ENCODE results near the gene HLA-B.

The HLA-B gene

GRCh38 chr6:31308050-31308844 is 48.7 kb downstream of the HLA-B start:
- H3K27ac ChIP-seq = no peak overlapping the region
- peak overlapping the region; percentile 28 for H3K4me3 ChIP-seq
- TF ChIP-seq FOXP2 (optimal IDR thresholded peaks at IDR 0.05; ENCODE audit: control extremely low read depth, extremely low read length, insufficient read depth) = no peak
- TF ChIP-seq EZH2 (IDR thresholded peaks at IDR 0.05) = no peak
- TF ChIP-seq POLR2AphosphoS5 (IDR thresholded peaks at IDR 0.05; ENCODE audit: borderline replicate concordance, low read depth, low read length) = no peak
- H3K9ac ChIP-seq (ENCODE audit: insufficient read length) = no peak overlapping the region
- H3K9me3 ChIP-seq (ENCODE audit: low read depth, low read length) = no peaks in the 10 kb centered on the region
- no peak for DNase-seq (ENCODE audit: low read depth, low spot score)
- H3K36me3 ChIP-seq (ENCODE audit: insufficient read depth, low read length) = no peaks in the 10 kb centered on the region

GRCh38 chr6:31307669-31308049 is 49.3 kb downstream of the HLA-B start:
- H3K4me3 ChIP-seq = no peak overlapping the region
- no peak for DNase-seq (ENCODE audit: low read depth, low spot score)
- no peak for TF ChIP-seq FOXP2 (optimal IDR thresholded peaks at IDR 0.05; ENCODE audit: control extremely low read depth, extremely low read length, insufficient read depth)
- TF ChIP-seq POLR2AphosphoS5 (IDR thresholded peaks at IDR 0.05; ENCODE audit: borderline replicate concordance, low read depth, low read length) = no peak
- H3K27ac ChIP-seq = no peak overlapping the region
- no peaks in the 10 kb centered on the region for H3K9me3 ChIP-seq (ENCODE audit: low read depth, low read length)
- no peak overlapping the region for H3K9ac ChIP-seq (ENCODE audit: insufficient read length)
- no peaks in the 10 kb centered on the region for H3K36me3 ChIP-seq (ENCODE audit: insufficient read depth, low read length)

- Histone ChIP-seq H3K9ac (ENCODE audit: insufficient read length) (no peak overlapping the region), H3K27ac (no peak overlapping the region), H3K9me3 (ENCODE audit: low read depth, low read length) (no peaks in the 10 kb centered on the region), H3K36me3 (ENCODE audit: insufficient read depth, low read length) (no peaks in the 10 kb centered on the region), H3K4me3 (no peak overlapping the region)
- DNase-seq (ENCODE audit: low read depth, low spot score) = no peak
- no peak for TF ChIP-seq EZH2 (IDR thresholded peaks at IDR 0.05)
- no peak for TF ChIP-seq FOXP2 (optimal IDR thresholded peaks at IDR 0.05; ENCODE audit: control extremely low read depth, extremely low read length, insufficient read depth)
- TF ChIP-seq POLR2AphosphoS5 (IDR thresholded peaks at IDR 0.05; ENCODE audit: borderline replicate concordance, low read depth, low read length) = no peak
These were observed 51.2 kb downstream of the HLA-B start for GRCh38 chr6:31305703-31306219.

GRCh38 chr6:31304683-31305082 is 52.3 kb downstream of the HLA-B start:
- Histone ChIP-seq H3K9ac (ENCODE audit: insufficient read length) (no peak overlapping the region), H3K9me3 (ENCODE audit: low read depth, low read length) (no peaks in the 10 kb centered on the region), H3K36me3 (ENCODE audit: insufficient read depth, low read length) (no peaks in the 10 kb centered on the region), H3K27ac (no peak overlapping the region), H3K4me3 (no peak overlapping the region)
- DNase-seq (ENCODE audit: low read depth, low spot score) = no peak
- TF ChIP-seq EZH2 (IDR thresholded peaks at IDR 0.05) (no peak), POLR2AphosphoS5 (IDR thresholded peaks at IDR 0.05; ENCODE audit: borderline replicate concordance, low read depth, low read length) (no peak), FOXP2 (optimal IDR thresholded peaks at IDR 0.05; ENCODE audit: control extremely low read depth, extremely low read length, insufficient read depth) (no peak)

All from SK-N-MC (cell line).